HCT116 (cell line): ENCODE measurements around the gene ZNF300. TPM values are rescaled to one million over a fixed set of nuclear protein-coding genes. Genes with fewer than 3 reads are reported as not detected.

Experiments
- ATAC-seq: fragments of 200-7000 bp; cut with Tn5 transposase; 2 replicates; pipeline ENCODE4 v1.9.1; 2020; ENCODE audit warnings: mild to moderate bottlenecking, moderate library complexity
- BruUV-seq: library from RNA; stranded (reverse); fragments of 400-500 nt; replicated peaks from 2 replicates; lab custom pipeline; 2021; lab: Mats Ljungman, UMichigan
- CTCF ChIA-PET: fragments of 300-600 bp; sonication (Branson Sonifier 250); formaldehyde crosslinking; loops from one replicate; lab custom pipeline; 2021; ENCODE audit warnings: antibody characterized with exemption; lab: Charles Lee
- POLR2A ChIA-PET: fragments of 300-600, 350-600 bp; sonication (Branson Sonifier 250); formaldehyde crosslinking; loops from one replicate; lab custom pipeline; 2021; ENCODE audit warnings: antibody characterized with exemption; lab: Charles Lee
- RAD21 ChIA-PET, 2 experiments: fragments of 300-600 bp; sonication (Branson Sonifier 250); formaldehyde crosslinking; loops; one replicate each; lab custom pipeline; 2023; ENCODE audit warnings: low total read pairs in 2 of 2; ENCODE audit not compliant: uncharacterized antibody in 2 of 2, unreplicated experiment in 2 of 2, low non-redundant PET in 1 of 2; lab: Charles Lee
- DNase-seq: peaks from one replicate; pipeline ENCODE4 v3.0.0-alpha.2; 2010; ENCODE audit warnings: low read depth, low spot score
- H2AFZ ChIP-seq: fragments of 200-600 bp; shearing (Covaris generic), sonication (generic); 2 replicates; pipeline ENCODE4 v1.6.1; 2017; ENCODE audit warnings: low read depth, mixed run types, mixed read lengths, antibody characterized with exemption, low read length; ENCODE audit not compliant: poor library complexity, severe bottlenecking
- H3K27ac ChIP-seq: 2 replicates; pipeline ENCODE4 v1.5.1; 2012; ENCODE audit warnings: low read depth, low read length
- H3K27me3 ChIP-seq: fragments of 200-600 bp; sonication (generic); 2 replicates; pipeline ENCODE4 v1.6.1; 2016; ENCODE audit warnings: mixed run types, low read length, mixed read lengths; ENCODE audit not compliant: insufficient read depth
- H3K36me3 ChIP-seq, 2 experiments: fragments of 200-500 bp in 1 of 2; fragments of 200-600 bp in 1 of 2; sonication (Bioruptor generic) in 1 of 2; sonication (generic) in 1 of 2; 2 replicates each; pipeline versions ENCODE4 v1.5.1 to v1.6.1; 2014 to 2016; ENCODE audit warnings: low read length in 2 of 2, inconsistent platforms in 1 of 2, mixed read lengths in 1 of 2, mixed run types in 1 of 2; ENCODE audit not compliant: insufficient read depth in 2 of 2, control insufficient read depth in 1 of 2
- H3K4me1 ChIP-seq, 2 experiments: fragments of 200-600 bp in 1 of 2; sonication (generic) in 1 of 2; 2 replicates each; pipeline versions ENCODE4 v1.5.1 to v1.6.1; 2012 to 2017; ENCODE audit warnings: low read length in 2 of 2, inconsistent platforms in 1 of 2, mild to moderate bottlenecking in 1 of 2, mixed read lengths in 1 of 2, mixed run types in 1 of 2, moderate library complexity in 1 of 2; ENCODE audit not compliant: insufficient read depth in 2 of 2, control insufficient read depth in 1 of 2
- H3K4me2 ChIP-seq: fragments of 200-600 bp; sonication (generic); 2 replicates; pipeline ENCODE4 v1.6.1; 2017; ENCODE audit warnings: mixed run types, low read length, mixed read lengths
- H3K4me3 ChIP-seq, 2 experiments: fragments of 200-600 bp in 1 of 2; sonication (generic) in 1 of 2; replicated peaks in 1 of 2; 2 replicates each; pipeline ENCODE4 v1.5.1; 2011 to 2016; ENCODE audit warnings: low read length in 2 of 2, control low read depth in 1 of 2, low read depth in 1 of 2, mild to moderate bottlenecking in 1 of 2, mixed read lengths in 1 of 2, mixed run types in 1 of 2
- H3K79me2 ChIP-seq: fragments of 200-600 bp; sonication (generic); 2 replicates; pipeline ENCODE4 v1.6.1; 2017; ENCODE audit warnings: mild to moderate bottlenecking, mixed run types, low read length, moderate library complexity, mixed read lengths; ENCODE audit not compliant: insufficient read depth
- H3K9ac ChIP-seq: fragments of 200-600 bp; sonication (generic); 2 replicates; pipeline ENCODE4 v1.6.1; 2016; ENCODE audit warnings: low read length, mixed read lengths
- H3K9me2 ChIP-seq: fragments of 200-600 bp; sonication (generic), shearing (Covaris generic); 2 replicates; pipeline ENCODE4 v1.6.1; 2017; ENCODE audit warnings: mixed run types, mild to moderate bottlenecking, moderate library complexity; ENCODE audit not compliant: insufficient read depth
- H3K9me3 ChIP-seq, 2 experiments: fragments of 200-500 bp in 1 of 2; fragments of 200-600 bp in 1 of 2; sonication (Bioruptor generic) in 1 of 2; sonication (generic) in 1 of 2; 2 replicates each; pipeline ENCODE4 v1.6.1; 2014 to 2017; ENCODE audit warnings: low read length in 2 of 2, mixed read lengths in 2 of 2, inconsistent platforms in 1 of 2, low read depth in 1 of 2, mild to moderate bottlenecking in 1 of 2, mixed run types in 1 of 2, moderate library complexity in 1 of 2; ENCODE audit not compliant: control insufficient read depth in 1 of 2, insufficient read depth in 1 of 2
- H4K20me1 ChIP-seq: fragments of 200-600 bp; sonication (generic), shearing (Covaris generic); 2 replicates; pipeline ENCODE4 v1.6.1; 2017; ENCODE audit warnings: mixed run types, mild to moderate bottlenecking, moderate library complexity; ENCODE audit not compliant: insufficient read depth
- CBX3 ChIP-seq: IDR thresholded peaks from 2 replicates; pipeline ENCODE4 v1.6.1; 2012; ENCODE audit warnings: low read depth
- CEBPB ChIP-seq: IDR thresholded peaks from 2 replicates; pipeline ENCODE4 v1.6.1; 2012; ENCODE audit warnings: low read depth
- ELF1 ChIP-seq: IDR thresholded peaks from 2 replicates; pipeline ENCODE4 v1.6.1; 2012; ENCODE audit warnings: low read depth, borderline replicate concordance
- EZH2phosphoT487 ChIP-seq: fragments of 200-600 bp; IDR thresholded peaks from 2 replicates; pipeline ENCODE4 v1.6.1; 2018; ENCODE audit warnings: antibody characterized with exemption, borderline replicate concordance
- FOSL1 ChIP-seq: IDR thresholded peaks from 2 replicates; pipeline ENCODE4 v1.6.1; 2012; ENCODE audit warnings: low read depth
- JUND ChIP-seq: IDR thresholded peaks from 2 replicates; pipeline ENCODE4 v1.6.1; 2012
- SRF ChIP-seq: IDR thresholded peaks from 2 replicates; pipeline ENCODE4 v1.6.1; 2012; ENCODE audit warnings: low read depth
- YY1 ChIP-seq: IDR thresholded peaks from 2 replicates; pipeline ENCODE4 v1.6.1; 2011; ENCODE audit warnings: low read length, low read depth, moderate library complexity, mild to moderate bottlenecking; ENCODE audit not compliant: insufficient replicate concordance; ENCODE audit errors: extremely low read depth
- ZNF274 ChIP-seq: fragments of 200-500 bp; sonication (Bioruptor generic); IDR thresholded peaks from 2 replicates; pipeline ENCODE4 v1.6.1; 2014; ENCODE audit warnings: mild to moderate bottlenecking, low read depth, low read length, inconsistent platforms
- intact Hi-C: fragments of 100-400 bp; cut with micrococcal nuclease; formaldehyde crosslinking; loops from 2 replicates; pipeline ENCODE4 v1.10.0; 2022
- total RNA-seq: library from RNA; stranded (reverse); gene quantifications from one replicate; pipeline ENCODE4 v1.2.1, GENCODE V29; 2021; ENCODE audit not compliant: unreplicated experiment
- TF ChIP-seq, protein P1 (sequence below): IDR thresholded peaks from 2 replicates; pipeline ENCODE4 v1.6.1; 2011; ENCODE audit warnings: mild to moderate bottlenecking, low read length, moderate library complexity; ENCODE audit not compliant: insufficient replicate concordance; ENCODE audit errors: extremely low read depth
- TF ChIP-seq, protein P2 (sequence below), 3 experiments: fragments of 200-600 bp in 1 of 3; sonication (generic) in 1 of 3; IDR thresholded peaks in 2 of 3; conservative IDR thresholded peaks in 1 of 3; 2 replicates each; pipeline ENCODE4 v1.5.1; 2012 to 2017; ENCODE audit warnings: low read depth in 2 of 3, low read length in 2 of 3, antibody characterized with exemption in 1 of 3, borderline replicate concordance in 1 of 3, control low read depth in 1 of 3, mild to moderate bottlenecking in 1 of 3, mixed read lengths in 1 of 3, mixed run types in 1 of 3, moderate library complexity in 1 of 3; ENCODE audit not compliant: insufficient read depth in 1 of 3

The ZNF300 gene
- total RNA-seq, 1 experiment from 2014 or later = 0.05 TPM

DNA sequence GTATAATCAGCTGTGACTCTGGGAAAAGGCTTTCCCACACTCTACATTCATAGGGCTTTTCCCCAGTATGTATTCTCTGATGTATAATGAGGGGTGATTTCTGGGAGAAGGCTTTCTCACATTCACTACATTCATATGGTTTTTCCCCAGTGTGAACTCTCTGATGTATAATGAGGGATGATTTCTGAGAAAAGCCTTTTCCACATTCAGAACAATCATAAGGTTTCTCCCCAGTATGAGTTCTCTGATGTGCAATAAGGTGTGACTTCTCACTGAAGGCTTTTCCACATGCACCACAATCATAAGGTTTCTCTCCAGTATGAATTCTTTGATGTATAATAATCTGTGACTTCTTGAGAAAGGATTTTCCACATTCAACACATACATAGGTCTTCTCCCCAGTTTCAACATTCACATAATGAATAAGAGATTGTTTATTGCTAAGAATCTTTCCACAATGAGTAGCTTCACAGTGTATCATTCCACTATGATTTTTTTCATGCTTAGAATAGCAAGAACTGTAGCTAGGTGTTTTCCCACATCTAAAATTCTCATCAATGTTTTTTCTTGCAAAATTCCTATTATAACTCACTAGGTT lies 26.7 kb upstream of the ZNF300 start:
- ChIA-PET POLR2A (no interaction called here), CTCF (no interaction called here), RAD21 (no interaction called here)
- no peak overlapping the region for H3K9ac ChIP-seq
- TF ChIP-seq CBX3 = no peak
- no peak for TF ChIP-seq CEBPB
- TF ChIP-seq, protein P1, sequence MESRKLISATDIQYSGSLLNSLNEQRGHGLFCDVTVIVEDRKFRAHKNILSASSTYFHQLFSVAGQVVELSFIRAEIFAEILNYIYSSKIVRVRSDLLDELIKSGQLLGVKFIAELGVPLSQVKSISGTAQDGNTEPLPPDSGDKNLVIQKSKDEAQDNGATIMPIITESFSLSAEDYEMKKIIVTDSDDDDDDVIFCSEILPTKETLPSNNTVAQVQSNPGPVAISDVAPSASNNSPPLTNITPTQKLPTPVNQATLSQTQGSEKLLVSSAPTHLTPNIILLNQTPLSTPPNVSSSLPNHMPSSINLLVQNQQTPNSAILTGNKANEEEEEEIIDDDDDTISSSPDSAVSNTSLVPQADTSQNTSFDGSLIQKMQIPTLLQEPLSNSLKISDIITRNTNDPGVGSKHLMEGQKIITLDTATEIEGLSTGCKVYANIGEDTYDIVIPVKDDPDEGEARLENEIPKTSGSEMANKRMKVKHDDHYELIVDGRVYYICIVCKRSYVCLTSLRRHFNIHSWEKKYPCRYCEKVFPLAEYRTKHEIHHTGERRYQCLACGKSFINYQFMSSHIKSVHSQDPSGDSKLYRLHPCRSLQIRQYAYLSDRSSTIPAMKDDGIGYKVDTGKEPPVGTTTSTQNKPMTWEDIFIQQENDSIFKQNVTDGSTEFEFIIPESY = no peak
- no peak for TF ChIP-seq FOSL1
- TF ChIP-seq ELF1 = no peak
- TF ChIP-seq ZNF274 = peak; percentile 95
- no peak for TF ChIP-seq EZH2phosphoT487
- H3K9me3 ChIP-seq = peaks cover 38 to 44% of the 10 kb centered on the region in 2 experiments; a peak in 3 of 4 replicates
- H3K4me2 ChIP-seq = no peak overlapping the region
- no peaks in the 10 kb centered on the region for H4K20me1 ChIP-seq
- H3K9me2 ChIP-seq = no peaks in the 10 kb centered on the region
- no peaks in the 10 kb centered on the region for H3K4me1 ChIP-seq
- H3K27ac ChIP-seq = no peak overlapping the region
- DNase-seq (no peak), ATAC-seq (no peak)
- BruUV-seq = no TSS peak
- intact Hi-C loops = no loop called here
- no peak overlapping the region for H2AFZ ChIP-seq
- no peaks in the 10 kb centered on the region for H3K79me2 ChIP-seq
- H3K27me3 ChIP-seq = no peaks in the 10 kb centered on the region
- no peaks in the 10 kb centered on the region for H3K36me3 ChIP-seq
- H3K4me3 ChIP-seq = no peak overlapping the region

DNA sequence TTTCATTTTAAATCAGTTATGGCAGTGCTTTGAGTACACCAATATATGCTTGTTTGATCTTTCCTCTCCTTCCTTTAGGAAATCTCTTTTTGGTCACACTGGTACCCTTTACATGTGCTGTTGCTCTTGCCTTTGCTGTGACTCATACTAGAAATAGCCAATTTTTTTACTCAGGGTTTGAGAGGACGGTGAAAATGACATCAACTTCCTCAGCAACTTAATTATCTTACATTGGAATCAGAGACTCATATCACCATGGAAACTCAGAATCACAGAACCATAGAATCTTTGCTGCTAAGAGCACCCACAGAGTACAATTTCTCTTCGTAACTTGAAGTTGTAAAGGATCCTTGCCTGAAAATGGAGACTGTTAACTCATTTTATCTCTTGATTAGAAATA lies 13.8 kb upstream of the ZNF300 start:
- Histone ChIP-seq H3K9ac (no peak overlapping the region), H3K27me3 (no peaks in the 10 kb centered on the region), H3K9me3 (peaks cover 0 to 10% of the 10 kb centered on the region in 2 experiments; a peak in 2 of 4 replicates), H3K9me2 (no peaks in the 10 kb centered on the region; the same call in 1 of the 2 replicates), H3K4me2 (no peak overlapping the region), H4K20me1 (no peaks in the 10 kb centered on the region), H2AFZ (no peak overlapping the region), H3K27ac (no peak overlapping the region), H3K36me3 (no peaks in the 10 kb centered on the region), H3K4me1 (no peaks in the 10 kb centered on the region), H3K4me3 (no peak overlapping the region), H3K79me2 (no peaks in the 10 kb centered on the region)
- BruUV-seq = no TSS peak
- POLR2A ChIA-PET = no interaction called here
- CTCF ChIA-PET = no interaction called here
- RAD21 ChIA-PET = no interaction called here
- DNase-seq (no peak), ATAC-seq (no peak)
- no peak for TF ChIP-seq JUND
- TF ChIP-seq, protein P2, sequence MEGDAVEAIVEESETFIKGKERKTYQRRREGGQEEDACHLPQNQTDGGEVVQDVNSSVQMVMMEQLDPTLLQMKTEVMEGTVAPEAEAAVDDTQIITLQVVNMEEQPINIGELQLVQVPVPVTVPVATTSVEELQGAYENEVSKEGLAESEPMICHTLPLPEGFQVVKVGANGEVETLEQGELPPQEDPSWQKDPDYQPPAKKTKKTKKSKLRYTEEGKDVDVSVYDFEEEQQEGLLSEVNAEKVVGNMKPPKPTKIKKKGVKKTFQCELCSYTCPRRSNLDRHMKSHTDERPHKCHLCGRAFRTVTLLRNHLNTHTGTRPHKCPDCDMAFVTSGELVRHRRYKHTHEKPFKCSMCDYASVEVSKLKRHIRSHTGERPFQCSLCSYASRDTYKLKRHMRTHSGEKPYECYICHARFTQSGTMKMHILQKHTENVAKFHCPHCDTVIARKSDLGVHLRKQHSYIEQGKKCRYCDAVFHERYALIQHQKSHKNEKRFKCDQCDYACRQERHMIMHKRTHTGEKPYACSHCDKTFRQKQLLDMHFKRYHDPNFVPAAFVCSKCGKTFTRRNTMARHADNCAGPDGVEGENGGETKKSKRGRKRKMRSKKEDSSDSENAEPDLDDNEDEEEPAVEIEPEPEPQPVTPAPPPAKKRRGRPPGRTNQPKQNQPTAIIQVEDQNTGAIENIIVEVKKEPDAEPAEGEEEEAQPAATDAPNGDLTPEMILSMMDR (IDR thresholded peaks at IDR 0.05 in 2 of 3, conservative IDR thresholded peaks at IDR 0.05 in 1 of 3; ENCODE audit: borderline replicate concordance in 1 of 3, insufficient read depth in 1 of 3, low read depth in 2 of 3, low read length in 2 of 3) = no peak
- TF ChIP-seq YY1 = no peak
- no peak for TF ChIP-seq SRF
- intact Hi-C loops = no loop called here
